Vagina (tissue), 2 donors: ENCODE results near the gene PPP1R2C.

Source experiments
- POLR2A ChIP-seq, 2 donors: fragments of 450-650 bp; IDR thresholded peaks; one replicate each; pipeline ENCODE4 v1.6.1; 2017; ENCODE audit warnings: antibody characterized with exemption in 2 of 2, mild to moderate bottlenecking in 2 of 2, moderate library complexity in 2 of 2
- POLR2AphosphoS5 ChIP-seq, 2 donors: sonication (generic); formaldehyde crosslinking; IDR thresholded peaks; one replicate each; pipeline ENCODE4 v1.9.0; 2017; ENCODE audit warnings: antibody characterized with exemption in 2 of 2, mild to moderate bottlenecking in 2 of 2, low read depth in 1 of 2; ENCODE audit not compliant: insufficient read depth in 1 of 2
- TF ChIP-seq, protein P1 (sequence below), 3 experiments: fragments of 450-650 bp in 2 of 3; fragments of 200-600 bp in 1 of 3; sonication (generic) in 1 of 3; IDR thresholded peaks; one replicate each; pipeline ENCODE4 v1.5.1; 2017 to 2019; ENCODE audit warnings: antibody characterized with exemption in 3 of 3, mild to moderate bottlenecking in 2 of 3, moderate library complexity in 2 of 3

DNA sequence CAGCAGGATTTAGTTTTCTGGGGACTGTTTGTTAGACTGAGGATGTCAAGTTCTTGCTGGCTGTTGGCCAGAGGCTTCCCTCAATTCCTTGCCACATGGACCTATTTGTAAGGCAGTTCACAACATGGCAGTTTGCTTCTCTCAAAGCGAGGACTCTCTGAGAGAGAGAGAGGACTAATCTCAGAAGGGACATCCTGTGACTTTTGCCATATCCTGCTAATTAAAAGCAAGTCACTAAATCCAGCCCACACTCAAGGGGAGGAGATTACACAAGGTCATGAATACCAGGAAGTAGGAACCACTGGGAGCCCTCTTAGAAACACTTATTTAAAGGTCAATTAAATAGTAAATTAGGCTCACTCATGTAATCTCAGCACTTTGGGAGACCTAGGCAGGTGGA lies 38.2 kb downstream of the PPP1R2C start:
- TF ChIP-seq, protein P1, sequence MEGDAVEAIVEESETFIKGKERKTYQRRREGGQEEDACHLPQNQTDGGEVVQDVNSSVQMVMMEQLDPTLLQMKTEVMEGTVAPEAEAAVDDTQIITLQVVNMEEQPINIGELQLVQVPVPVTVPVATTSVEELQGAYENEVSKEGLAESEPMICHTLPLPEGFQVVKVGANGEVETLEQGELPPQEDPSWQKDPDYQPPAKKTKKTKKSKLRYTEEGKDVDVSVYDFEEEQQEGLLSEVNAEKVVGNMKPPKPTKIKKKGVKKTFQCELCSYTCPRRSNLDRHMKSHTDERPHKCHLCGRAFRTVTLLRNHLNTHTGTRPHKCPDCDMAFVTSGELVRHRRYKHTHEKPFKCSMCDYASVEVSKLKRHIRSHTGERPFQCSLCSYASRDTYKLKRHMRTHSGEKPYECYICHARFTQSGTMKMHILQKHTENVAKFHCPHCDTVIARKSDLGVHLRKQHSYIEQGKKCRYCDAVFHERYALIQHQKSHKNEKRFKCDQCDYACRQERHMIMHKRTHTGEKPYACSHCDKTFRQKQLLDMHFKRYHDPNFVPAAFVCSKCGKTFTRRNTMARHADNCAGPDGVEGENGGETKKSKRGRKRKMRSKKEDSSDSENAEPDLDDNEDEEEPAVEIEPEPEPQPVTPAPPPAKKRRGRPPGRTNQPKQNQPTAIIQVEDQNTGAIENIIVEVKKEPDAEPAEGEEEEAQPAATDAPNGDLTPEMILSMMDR (IDR thresholded peaks at IDR 0.05): no peak
- TF ChIP-seq POLR2A (IDR thresholded peaks at IDR 0.05) (no peak), POLR2AphosphoS5 (IDR thresholded peaks at IDR 0.05; ENCODE audit: insufficient read depth in 1 of 2, low read depth in 1 of 2) (no peak)
